LHCN-M2 (cell line): Measurements from ENCODE around the gene USB1. TPM values are rescaled to one million over a fixed set of nuclear protein-coding genes. Genes with fewer than 3 reads are reported as not detected.

Experiments used
- DNase-seq: peaks from one replicate; pipeline ENCODE4 v3.0.0-alpha.2; 2012; ENCODE audit warnings: low read depth
- polyA plus RNA-seq: library from polyadenylated mRNA; unstranded; fragments of >200 nt; gene quantifications from one replicate; pipeline ENCODE4 v1.2.1, GENCODE V29; 2012; ENCODE audit warnings: missing spikeins
- total RNA-seq: library from RNA; depleted of rRNA; stranded (reverse); fragments of >200 nt; gene quantifications from 2 replicates; pipeline ENCODE4 v1.2.3, GENCODE V29; 2014; rRNA removed

The USB1 gene, protein sequence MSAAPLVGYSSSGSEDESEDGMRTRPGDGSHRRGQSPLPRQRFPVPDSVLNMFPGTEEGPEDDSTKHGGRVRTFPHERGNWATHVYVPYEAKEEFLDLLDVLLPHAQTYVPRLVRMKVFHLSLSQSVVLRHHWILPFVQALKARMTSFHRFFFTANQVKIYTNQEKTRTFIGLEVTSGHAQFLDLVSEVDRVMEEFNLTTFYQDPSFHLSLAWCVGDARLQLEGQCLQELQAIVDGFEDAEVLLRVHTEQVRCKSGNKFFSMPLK
- total RNA-seq: 24.5 and 37.2 TPM in 2 replicates
- polyA plus RNA-seq: 54.5 TPM

DNA sequence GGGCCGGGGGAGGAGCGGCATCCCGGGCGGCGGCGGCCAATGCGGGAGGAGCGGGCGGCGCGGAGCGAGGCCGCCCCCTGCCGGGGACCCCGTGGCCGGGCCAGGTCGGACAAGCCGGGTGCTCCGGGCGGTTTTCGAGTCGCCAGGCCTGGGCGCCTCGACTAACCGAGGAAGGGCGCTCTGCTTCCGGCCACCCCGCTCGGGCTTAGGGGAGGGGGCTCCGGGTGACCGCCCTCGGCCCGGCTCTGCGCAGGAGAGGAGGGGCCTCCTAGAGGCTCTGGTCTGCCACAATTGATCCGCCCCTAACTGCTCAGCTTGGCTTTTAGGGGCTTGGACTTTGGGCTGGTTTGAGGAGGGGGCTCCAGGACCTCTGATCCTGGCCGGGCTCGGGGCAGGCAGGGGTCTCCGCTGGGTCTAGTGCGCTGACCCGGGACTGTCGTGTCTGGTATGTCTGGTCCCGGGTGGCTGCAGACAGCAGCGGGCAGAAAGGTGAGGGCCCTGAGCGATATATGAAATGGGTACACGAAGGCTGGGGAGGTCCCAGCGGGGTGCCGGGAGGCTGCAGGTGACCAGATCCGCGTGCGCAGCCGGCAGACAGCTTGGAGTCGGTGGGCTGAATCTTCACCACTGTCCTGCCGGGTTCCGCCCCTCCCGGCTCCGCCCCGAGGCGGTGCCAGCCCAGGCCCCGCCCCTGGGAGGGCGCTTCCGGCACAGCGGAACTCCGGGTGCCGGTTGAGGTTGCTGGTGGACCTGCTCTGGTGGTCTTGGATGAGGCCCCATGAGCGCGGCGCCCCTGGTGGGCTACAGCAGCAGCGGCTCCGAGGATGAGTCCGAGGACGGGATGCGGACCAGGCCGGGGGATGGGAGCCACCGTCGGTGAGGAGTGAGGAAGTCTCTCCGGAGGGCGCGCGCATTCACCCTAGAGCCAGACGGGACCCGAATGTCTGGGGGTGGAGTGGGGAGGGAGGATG, at the start of gene USB1:
Gene USB1 (plus strand): TSS at position 702 of the 971 bp plus-strand sequence. CDS start 77 bp downstream, at position 779.
- DNase-seq: peak; percentile 79

DNA sequence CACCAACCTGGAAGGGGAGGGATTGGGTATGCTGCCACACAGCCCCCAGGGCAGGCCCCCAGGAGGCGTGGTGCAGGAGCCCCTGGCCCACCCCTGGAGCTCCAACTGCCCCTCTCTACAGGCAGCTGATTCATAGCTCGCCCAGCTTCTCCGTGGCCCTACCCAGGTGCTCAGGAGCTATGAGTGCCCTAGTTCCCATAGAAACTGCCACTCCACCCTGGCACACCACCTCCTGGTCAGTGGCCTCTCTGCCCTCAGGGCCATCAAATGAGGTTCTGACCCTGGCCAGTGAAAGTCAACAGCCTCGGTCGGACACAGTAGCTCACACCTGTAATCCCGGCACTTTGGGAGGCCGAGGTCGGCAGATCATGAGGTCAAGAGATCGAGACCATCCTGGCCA, 48.3 kb upstream of the USB1 start:
- no peak for DNase-seq

DNA sequence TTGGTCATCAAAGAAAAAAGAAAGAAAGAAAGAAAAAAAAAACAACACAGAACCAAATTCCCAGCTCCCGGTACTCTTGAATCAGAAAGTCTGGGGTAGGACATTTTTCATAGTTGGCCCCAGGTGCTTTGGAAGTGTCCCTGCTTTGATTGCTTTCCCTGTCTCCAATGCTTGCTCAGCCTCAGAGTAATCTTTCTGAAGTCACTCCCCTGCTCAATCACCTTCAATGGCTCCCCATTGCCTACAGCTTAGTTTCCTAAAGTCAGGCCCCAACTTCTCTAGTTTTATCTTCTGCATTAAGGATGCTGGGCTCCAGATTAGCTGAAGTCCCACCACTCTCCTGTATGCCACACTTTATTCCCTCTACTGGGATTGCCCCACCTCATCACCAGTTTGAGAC, 47.4 kb upstream of the USB1 start:
- DNase-seq: no peak

DNA sequence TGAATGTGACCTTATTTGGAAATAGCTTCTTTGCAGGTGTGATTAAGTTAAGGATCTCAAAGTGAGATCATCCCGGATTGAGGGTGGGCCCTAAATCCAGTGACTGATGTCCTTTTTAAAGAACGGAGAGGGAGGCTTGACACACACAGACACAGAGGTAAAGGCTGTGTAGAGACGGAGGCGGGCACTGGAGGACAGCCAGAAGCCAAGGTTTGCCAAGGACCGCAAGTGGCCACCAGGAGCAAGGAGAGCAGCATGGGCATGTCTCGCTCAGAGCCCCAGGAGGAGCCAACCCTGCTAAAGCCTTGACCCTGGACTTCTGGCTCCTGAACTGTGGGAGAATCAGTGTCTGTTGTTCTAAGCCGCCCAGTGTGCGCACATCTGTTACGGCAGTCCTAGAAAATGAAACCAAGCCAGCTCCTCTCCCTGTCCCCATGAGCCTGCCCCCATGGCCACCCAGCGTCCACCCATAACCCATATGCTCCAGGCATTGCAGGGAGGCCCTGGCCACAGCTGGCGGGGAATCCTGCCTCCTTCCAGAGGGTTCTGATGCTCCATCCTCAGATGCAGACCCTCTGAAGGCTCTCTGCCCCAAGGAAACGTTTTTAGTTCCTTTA, 45.5 kb upstream of the USB1 start:
- no peak for DNase-seq

DNA sequence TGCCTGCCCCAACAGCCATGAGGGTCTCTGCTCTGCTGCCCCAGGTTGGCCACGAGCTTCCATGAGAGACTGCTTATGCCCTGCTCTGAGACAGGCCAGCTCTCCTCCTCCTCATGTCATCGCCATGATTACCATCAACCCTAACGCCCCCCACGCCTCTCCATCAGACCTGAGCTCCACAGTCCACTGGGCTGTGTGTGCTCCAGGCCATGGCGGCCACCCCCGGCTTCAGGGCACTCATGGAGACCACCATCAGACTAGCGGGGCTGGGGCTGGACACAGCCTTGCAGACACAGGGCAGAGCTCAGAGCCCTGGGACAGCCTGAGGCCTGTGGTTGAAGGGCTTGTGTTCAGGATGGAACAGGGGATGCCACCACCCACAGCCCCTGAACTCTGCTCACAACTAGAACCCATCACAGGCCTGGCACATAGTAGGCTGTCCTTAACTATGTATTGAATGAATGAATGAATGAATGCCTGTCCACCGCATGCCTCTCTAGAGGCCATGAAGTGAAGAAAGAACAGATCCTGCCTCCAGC, 44.9 kb upstream of the USB1 start:
- DNase-seq: no peak

DNA sequence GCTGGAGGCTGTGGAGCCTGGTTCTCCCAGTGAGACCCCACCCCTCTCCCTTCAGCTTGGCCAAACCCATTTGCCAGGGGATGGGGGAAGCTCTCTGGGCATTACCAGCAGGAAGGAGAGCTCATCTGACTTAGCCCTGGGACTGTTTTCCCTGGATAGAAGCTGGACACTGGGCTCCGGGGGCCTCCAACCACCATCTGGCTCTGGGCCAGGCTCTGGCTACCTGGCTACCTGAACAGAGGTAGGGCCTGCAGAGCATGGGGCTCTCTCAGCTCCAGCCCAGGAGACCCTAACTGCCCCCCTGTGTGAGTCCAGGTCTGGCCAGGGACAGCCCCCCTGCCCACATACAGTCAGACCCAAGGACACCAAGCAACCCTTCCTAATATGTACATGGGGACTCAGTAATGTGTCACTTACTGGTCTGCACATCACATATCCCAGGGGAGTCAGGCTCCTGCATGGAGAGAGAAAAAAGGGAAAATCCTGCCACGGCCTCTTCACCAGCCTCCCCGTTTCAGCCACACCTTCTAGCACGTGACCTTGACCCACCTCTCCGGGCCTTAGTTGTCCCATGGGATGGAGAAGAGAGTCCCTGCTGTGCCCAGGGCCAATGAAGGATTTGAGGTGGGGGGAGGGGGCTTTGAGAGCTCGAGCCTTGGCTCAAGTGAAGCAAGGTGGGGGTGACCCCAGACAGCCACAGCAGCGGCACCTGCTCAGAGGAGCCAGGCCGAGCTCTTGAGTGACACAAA, 44.1 kb upstream of the USB1 start:
- DNase-seq: no peak

DNA sequence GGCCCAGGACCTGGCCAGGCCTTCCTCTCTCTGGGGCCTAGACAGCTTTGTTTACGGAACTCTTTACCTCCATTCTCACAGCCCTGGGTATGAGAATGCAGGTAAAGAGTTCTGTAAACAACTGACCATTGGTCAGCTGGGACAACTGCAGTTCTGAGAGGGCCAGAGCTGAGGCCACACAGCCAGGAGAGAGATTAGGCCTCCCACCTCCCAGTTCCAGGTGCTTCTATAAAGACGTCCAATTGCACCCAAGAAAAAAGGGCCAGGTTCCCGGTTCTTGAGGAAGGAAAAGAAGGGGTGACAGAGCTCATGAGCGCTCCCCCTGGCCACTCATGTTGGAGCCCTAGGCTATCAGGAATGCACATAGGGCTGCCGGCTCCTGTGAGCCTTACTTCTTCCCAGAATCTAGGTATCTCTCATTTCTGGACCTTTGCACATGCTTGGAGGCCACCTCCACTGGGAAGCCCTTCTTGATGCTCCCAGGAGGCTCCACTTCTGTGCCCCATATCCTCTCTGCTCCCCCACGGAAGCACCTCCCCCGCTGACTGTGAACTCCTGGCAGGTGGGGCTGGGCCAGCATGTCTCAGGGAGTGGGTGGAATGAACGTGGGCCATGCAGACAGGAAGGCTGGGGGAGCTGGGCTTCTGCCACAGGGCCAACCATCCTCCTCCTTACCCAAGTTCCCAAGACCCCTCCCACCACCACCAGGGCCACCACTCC, 43.4 kb upstream of the USB1 start:
- DNase-seq: no peak

DNA sequence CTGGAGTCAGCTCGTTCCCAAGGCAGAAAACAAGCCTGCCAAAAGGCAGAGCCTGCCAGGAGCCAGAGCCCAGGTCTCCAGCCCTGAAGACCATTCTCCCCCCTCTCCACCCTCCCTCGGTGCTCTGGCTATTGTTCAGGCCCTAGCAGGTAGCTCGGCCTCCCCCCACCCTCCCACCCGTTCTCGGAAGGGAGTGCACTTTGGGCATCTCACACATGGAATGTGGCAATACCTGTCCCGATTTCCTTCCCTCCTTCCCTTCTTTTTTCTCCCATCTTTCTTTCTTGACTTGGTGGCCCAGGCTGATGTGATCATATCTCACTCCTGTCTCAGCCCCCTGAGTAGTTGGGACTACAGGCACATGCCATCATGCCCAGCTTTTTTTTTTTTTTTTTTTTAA, 42.7 kb upstream of the USB1 start:
- DNase-seq: no peak

DNA sequence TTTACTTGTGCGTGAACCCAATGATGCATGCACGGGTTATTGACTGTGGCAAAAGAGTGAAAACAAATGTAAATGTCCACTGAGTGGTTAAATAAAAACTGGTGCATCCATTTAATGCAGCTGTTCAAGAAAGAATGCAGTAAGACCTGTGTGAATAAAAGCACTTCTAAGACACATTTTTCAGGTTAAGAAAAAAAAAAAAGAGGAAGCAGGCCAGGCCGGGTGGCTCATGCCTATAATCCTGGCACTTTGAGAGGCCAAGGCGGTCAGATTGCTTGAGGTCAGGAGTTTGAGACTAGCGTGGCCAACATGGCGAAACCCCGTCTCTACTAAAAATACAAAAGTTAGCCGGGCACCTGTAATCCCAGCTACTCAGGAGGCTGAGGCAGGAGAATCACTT, 42.1 kb upstream of the USB1 start:
- DNase-seq: no peak

DNA sequence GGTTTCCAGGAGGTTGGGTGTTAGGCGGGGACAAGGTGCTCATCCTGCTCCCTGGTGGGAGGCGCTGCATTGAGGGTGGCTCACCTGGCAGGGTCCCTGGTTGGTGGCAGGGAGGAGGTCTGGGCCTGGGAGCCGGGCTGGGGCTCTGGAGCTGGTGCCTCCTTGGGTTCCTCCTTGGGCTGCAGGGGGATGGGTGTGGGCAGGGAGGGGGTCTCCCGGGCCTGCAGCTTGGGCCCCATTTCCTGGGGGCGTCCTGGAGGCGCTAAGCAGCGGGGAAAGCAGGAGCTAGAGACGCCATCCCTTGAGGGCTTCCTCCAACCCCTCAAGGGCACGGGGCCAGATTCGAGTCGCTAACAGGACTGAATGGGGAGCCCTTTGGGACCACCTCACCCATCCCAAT, 41.4 kb upstream of the USB1 start:
- DNase-seq: no peak

DNA sequence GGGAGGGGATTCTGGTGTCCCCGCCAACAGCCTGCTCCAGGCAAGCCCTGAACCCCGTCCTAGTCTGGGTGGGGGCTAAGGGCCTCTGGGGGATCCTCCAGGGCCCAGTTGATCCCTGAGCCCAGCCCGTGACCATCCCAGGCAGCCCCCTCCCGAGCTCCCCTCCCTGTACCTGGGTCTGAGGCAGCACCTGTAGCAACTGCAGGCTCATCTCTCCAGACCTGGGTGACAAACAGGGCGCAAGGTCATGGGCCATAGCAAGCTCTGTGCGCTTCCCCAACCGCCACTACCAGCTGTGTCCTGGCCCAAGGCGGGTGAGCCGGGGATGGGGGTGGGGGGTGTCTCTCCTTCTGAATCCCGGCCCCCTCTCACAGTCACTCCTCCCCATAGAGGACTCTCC, 40.9 kb upstream of the USB1 start:
- no peak for DNase-seq

DNA sequence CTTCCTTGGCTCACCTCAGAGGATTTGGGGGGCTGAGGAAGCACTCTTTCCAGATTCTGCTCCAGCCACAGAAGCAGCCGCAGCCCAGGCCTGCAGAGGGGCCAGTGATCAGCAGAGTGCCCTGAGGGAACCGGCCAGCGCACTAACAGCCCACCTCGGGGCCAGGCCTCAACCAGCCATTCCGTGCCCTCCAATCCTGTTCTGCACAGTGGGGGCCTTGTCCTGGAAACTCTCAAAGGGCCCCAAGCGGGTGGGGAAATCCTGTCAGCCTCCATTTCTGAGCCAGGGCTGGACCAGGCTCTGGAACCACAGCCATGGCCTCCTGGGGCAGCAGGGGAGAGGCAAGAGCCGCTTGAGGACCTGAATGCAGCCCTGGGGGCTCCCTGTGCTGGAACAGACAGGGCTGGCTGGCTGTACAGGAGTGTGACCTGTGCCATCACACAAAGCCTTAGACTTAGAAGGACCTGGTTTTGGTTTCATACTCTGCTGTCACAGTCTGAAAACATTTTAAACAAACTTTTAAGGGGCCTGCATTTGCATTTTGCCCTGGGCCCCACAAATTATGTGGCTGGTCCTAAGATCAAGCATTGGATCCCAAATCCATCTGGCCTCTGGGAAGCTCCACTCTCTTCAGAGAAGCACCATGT, 40.3 kb upstream of the USB1 start:
- DNase-seq: no peak

DNA sequence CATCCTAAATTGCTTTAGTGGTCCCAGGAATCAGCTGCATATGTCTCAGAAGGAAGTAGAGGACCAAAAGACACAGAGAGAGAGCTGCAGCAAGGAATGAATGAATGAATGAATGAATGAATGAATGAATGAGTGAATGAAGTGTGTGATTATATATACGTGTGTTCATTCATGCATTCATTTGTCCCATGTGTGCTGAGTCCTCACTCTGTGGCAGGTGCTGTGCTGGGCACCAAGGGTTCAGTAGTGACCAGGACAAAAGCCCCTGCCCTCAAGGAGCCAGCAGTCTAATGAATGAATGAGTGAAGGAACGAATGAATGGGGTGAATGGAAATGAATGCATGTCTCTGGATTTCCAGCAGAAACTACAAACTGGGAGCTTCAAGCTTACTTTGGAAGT, 39.7 kb upstream of the USB1 start:
- no peak for DNase-seq

DNA sequence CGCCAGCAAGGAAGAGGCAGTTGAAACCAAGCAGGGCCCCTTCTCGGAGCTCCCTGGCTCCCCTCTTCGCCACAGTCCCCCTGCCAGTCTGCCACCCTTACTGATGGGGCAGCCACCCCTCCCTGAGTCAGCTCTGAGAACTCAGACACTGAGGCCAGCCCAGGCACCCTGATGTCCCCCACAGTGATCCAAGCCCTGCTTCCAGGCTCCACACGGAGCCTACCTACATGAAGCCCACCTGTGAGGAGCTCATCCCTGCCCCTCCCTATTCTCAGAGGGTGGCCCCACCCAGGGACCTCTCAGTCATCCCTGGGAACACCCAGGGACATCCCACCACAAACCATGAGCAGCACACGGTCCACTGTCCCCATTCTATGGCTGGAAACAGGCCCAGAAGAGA, 39.2 kb upstream of the USB1 start:
- DNase-seq: no peak

DNA sequence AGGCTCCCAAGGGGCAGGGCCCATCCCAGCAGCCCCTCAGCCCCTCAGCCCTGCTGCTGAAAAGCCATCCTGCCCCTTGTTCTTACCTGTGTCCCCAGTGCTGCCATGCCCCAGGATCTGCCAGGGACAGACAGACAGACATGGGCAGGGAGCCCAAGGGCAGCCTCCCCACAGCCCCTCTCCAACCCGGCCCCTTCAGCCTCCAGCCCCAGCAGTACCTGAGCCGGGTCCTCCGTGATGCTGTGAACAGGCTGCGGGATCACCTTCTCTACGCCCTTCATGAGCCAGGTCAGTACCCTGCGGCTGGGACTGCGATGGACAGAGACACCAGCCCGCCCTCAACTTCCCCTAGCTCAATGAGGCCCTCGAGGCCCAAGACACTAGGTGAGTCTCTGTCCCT, 38.5 kb upstream of the USB1 start:
- DNase-seq: no peak

DNA sequence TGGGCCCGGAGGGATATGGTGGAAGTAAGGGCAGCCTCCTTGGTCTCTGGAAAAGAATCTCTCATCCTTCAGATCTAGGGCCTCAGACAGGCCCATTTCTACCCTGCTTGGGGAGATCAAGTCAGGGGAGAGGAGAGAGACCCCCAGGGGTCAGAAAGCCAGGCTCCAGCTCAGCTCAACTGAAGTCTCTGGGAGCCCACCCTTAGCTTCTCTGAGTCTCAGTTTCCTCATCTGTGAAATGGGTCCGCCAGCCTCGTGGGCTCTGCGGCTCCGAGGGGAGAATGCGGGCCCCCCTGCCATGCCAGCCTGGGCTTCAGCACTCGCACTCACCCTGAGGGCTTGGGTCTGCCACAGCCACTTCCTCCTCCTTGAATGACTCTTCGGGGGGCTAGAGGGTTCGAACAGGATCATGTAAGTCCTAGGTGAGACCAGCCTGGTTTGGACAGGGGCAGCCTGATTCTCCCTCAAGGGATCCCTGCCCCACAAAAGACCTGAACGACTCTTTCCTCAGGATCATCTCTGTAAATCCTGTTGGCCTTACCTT, 37.0 kb upstream of the USB1 start:
- DNase-seq: no peak

DNA sequence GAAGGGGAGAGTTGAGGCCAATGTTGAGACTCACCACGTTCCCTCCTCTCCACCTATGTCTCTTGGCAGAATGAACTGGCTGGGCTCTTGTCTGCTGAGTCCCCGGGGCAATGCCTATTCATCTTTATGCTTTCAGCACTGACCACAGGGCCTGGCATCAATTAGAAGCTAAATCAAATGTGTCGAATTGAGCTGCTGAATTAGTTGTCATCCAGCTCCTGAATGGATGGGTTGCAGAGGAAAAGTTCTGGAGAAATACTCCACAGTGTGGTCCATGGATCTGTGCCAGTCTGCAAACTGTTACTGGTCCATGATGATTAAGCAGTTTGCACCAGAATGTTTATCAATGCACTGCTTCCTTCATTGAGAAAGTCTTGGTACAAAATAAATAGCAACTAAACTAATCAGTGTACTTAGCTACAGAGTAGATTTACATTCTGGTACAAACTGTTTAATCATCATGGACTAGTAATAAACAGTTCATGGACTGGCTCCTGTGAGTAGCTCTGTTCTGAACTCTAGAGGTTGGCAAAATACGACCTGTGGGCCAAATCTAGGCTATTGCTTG, 34.9 kb upstream of the USB1 start:
- no peak for DNase-seq

DNA sequence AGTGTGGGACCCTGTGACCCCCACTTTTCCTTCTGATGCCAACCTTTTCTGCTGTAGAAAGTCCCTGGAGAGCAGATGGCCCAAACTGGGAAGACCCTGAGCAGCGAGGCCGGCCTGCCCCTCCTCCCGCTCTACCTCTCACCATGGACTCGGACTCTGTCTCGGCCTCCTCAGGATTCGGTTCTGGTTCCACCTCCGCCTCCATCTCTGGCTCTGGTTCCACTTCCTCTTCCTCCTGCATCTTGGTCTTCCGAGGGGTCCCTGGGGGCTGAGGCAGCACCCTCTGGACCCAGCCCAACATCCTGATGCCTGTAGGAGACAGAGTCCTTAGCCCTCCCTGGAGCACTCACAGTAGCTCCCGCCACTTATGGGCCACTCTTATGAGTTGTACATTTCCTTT, 34.2 kb upstream of the USB1 start:
- no peak for DNase-seq

DNA sequence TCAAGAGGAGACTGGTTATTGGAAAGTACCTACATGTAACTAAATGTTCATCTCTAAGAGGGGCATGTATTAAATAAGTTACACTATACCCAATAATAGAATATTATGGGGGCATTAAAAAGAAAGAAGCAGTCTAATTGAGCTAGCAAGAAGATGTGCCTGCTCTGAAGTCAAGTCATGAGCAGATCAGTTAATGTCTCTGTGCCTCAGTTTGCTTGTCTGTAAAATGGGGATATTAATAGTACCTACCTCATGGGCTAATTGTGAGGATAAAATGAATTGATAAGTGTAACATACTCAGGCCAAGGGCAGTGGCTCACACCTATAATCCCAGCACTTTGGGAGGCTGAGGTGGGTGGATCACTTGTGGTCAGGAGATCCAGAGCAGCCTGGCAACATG, 33.3 kb upstream of the USB1 start:
- DNase-seq: no peak
